ENCODE measurements around the gene NDEL1. TPM values are rescaled to one million over a fixed set of nuclear protein-coding genes. Genes with fewer than 3 reads are reported as not detected.

NDEL1 gene
- total and polyA plus RNA-seq, 2 donors (not counting 3 experiments of a cell fraction or from before 2014, with no cell fraction given): 60.0 to 87.4 TPM

- H3K9ac ChIP-seq (replicated peaks; ENCODE audit: extremely low read depth, insufficient read depth, low read length): no peak overlapping the region
- no peak overlapping the region for H2AFZ ChIP-seq (ENCODE audit: low read depth, low read length)
- BruUV-seq (replicated peaks): no TSS peak
- intact Hi-C loops (cut with micrococcal nuclease): no loop called here
- no peaks in the 10 kb centered on the region for H4K20me1 ChIP-seq (replicated peaks; ENCODE audit: control insufficient read depth, extremely low read depth, insufficient read depth, low read length)
- no peak overlapping the region for H3K4me3 ChIP-seq (replicated peaks in 1 of 3; ENCODE audit: insufficient read depth in 1 of 3, low read depth in 1 of 3, low read length in 3 of 3)
- FAIRE-seq (no peak), DNase-seq (ENCODE audit: low read depth, low spot score) (no peak)
- H3K27me3 ChIP-seq (ENCODE audit: control insufficient read depth in 2 of 2, insufficient read depth in 2 of 2, low read length in 2 of 2): no peaks in the 10 kb centered on the region
- CTCF ChIA-PET: interaction anchor here (0.6 to 2.1 kb wide), 2 partner anchors 92 to 244 kb away, joined by 3 to 5 read pairs; no protein-coding TSS in a partner anchor
- no peaks in the 10 kb centered on the region for H3K4me1 ChIP-seq (ENCODE audit: control insufficient read depth, extremely low read depth, insufficient read depth, low read length)
- POLR2A ChIA-PET: no interaction called here
- H3K27ac ChIP-seq (ENCODE audit: insufficient read depth, low read depth, low read length): no peak overlapping the region
- no peak for TF ChIP-seq MYC (IDR thresholded peaks at IDR 0.05; ENCODE audit: low read depth, low read length)
- TF ChIP-seq FOS (IDR thresholded peaks at IDR 0.05; ENCODE audit: borderline replicate concordance, insufficient read depth, low read length): no peak
- TF ChIP-seq POLR2AphosphoS5 (IDR thresholded peaks at IDR 0.05; ENCODE audit: insufficient read depth, low read depth, low read length): no peak
- TF ChIP-seq JUN (IDR thresholded peaks at IDR 0.05; ENCODE audit: borderline replicate concordance, insufficient read depth, insufficient read length, low read depth): no peak
- TF ChIP-seq POLR2A (IDR thresholded peaks at IDR 0.05; ENCODE audit: low read depth, low read length): no peak
- TF ChIP-seq CTCF (IDR thresholded peaks at IDR 0.05; ENCODE audit: extremely low read depth in 1 of 2, insufficient read depth in 1 of 2, low read depth in 1 of 2, low read length in 2 of 2): no peak
- TF ChIP-seq GATA2 (IDR thresholded peaks at IDR 0.05; ENCODE audit: insufficient read depth, insufficient read length, low read depth, low read length): no peak
- TF ChIP-seq MAX (IDR thresholded peaks at IDR 0.05; ENCODE audit: insufficient read depth, insufficient read length): no peak
- TF ChIP-seq EZH2 (IDR thresholded peaks at IDR 0.05; ENCODE audit: borderline replicate concordance, low read depth, low read length, severe bottlenecking): no peak
- H3K9me3 ChIP-seq (replicated peaks; ENCODE audit: control insufficient read depth, insufficient read depth, low read length): no peaks in the 10 kb centered on the region
- peaks cover 15 to 64% of the 10 kb centered on the region in 2 experiments for H3K36me3 ChIP-seq (ENCODE audit: control insufficient read depth in 2 of 2, extremely low read depth in 1 of 2, insufficient read depth in 2 of 2, low read length in 2 of 2)
- H3K4me2 ChIP-seq (ENCODE audit: insufficient read depth, low read length): no peak overlapping the region
- no peaks in the 10 kb centered on the region for H3K9me1 ChIP-seq (replicated peaks; ENCODE audit: control insufficient read depth, extremely low read depth, insufficient read depth, low read length)
- dilution Hi-C loops (cut with MboI; ENCODE audit: extremely low pct_ligation_motif_present, low sequenced_read_pairs): no loop called here
- no peaks in the 10 kb centered on the region for H3K79me2 ChIP-seq (ENCODE audit: control insufficient read depth, insufficient read depth, low read length)
Observed at GRCh38 chr17:8502126-8502525, 66.4 kb downstream of the NDEL1 start.
